GM19238 (cell line): ENCODE measurements around the gene ATP6V0E1.
A peak's percentile ranks its signal among the peaks of the same experiment; 100 is the strongest.

ENCODE experiments used
- DNase-seq: peaks from one replicate; pipeline ENCODE4 v3.0.0; 2011; ENCODE audit warnings: low spot score; ENCODE audit not compliant: insufficient read length

Gene ATP6V0E1

GRCh38 chr5:172956936-172957335, 26.6 kb upstream of the ATP6V0E1 start:
- DNase-seq, result no peak

DNA sequence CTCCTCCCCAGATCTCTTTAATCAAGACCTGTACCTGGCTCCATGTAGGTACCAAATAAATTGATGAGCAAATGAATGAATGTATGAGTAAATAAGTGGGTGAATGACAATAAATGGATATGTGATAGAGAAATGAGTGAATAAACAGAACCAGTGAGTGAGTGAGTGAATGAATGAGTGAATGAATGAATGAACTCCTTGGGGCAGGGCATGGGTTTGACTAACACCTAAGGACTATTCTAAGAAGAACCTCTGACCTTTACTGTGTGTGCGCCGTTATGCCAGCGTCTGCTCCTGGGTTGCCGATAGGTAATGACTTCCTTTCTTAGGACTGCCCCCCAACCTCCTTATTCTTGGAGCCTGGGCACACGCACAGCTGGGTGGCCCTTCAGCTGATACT, 26.1 kb upstream of the ATP6V0E1 start:
- no peak for DNase-seq

GRCh38 chr5:172958331-172959046, 25.1 kb upstream of the ATP6V0E1 start:
- DNase-seq, result peak; percentile 80

- DNase-seq, result no peak
Measured at GRCh38 chr5:172959824-172960799, 23.5 kb upstream of the ATP6V0E1 start.

GRCh38 chr5:172969921-172970320, 13.7 kb upstream of the ATP6V0E1 start:
- no peak for DNase-seq

GRCh38 chr5:172971482-172971881, 12.1 kb upstream of the ATP6V0E1 start:
- DNase-seq, result no peak

- no peak for DNase-seq
Measured at GRCh38 chr5:172972552-172972951, 11.0 kb upstream of the ATP6V0E1 start.

DNA sequence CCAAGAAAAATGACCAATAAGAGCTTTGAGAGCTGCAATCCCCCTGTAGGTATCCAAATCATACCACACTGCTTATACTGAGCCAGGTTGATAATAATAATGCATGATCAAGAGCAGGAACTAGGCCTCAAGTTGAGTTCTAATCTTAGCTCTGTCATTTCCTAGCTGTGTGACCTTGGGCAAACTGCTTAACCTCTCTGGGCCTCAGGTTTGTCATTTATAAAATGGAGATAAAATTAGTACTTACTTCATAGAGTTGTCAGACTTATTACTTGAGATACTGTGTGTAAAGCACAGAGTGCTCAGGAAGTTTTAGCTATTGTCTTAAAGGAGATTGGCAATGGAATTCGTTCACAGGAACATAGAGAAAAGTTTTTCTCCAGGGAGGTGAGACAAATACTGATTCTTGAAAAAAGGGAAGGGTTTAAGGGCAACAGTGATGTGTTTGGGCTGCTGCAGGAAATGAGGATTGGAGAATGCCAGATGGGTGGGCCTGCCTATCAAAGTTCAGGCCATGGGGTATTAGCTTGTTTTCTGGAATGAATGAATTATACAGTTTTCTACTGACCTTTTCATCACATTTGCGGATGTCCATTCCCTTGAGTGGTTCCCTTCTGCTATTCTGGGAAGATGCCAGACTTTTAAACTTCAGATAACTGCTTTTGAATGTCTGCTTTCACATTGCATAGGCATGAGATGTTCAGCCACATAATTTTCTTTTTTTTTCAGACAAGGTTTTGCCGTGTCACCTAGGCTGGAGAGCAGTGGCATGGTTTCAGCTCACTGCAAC, 10.2 kb upstream of the ATP6V0E1 start:
- no peak for DNase-seq

DNA sequence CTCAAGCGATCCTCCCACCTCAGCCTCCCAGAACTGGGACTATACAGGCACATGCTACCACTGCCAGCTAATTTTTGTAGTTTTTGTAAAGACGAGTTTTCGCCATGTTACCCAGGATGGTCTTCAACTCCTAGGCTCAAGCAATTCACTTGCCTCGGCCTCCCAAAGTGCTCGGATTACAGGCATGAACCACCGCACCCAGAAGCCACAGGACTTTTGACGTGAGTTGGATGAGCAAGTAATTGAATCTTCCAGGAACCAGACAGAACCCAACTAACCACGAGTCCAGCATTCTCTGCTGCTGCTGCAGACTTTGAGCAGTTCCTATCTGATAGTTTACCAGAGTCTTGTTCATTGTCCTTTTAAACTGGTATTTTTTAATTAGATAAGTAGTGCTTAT, 9.6 kb upstream of the ATP6V0E1 start:
- DNase-seq, result no peak

DNA sequence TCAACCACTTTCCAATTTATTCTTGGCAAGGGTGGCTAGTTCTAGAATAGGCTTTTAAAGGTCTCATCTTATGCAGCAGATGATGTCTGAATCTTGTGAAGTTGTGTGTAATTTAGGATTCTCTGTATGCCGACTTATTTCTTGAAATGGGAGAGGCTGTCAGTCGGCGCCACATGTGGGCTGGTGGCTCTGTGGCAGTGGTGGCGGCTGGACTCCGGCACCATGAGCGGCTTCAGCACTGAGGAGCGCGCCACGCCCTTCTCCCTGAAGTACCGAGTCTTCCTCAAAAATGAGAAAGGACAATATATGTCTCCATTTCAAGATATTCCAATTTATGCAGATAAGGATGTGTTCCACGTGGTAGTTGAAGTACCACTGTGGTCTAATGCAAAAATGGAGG, 8.3 kb upstream of the ATP6V0E1 start:
- no peak for DNase-seq

DNA sequence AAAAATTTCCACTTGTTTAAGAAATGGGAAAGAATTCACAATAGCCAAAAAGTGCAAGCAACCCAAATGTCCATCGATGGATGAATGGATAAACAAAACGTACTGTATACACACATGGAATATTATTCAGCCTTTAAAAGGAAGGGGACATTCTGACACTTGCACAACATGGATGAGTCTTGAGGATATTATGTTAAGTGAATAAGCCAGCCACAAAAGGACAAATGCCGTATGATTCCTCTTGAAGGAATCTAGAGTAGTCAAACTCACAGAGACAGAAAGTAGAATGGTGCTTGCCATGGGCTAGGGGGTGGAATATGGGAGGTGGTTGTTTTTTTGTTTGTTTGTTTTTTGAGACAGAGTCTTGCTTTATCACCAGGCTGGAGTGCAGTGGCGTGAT, 3.8 kb upstream of the ATP6V0E1 start:
- no peak for DNase-seq

DNA sequence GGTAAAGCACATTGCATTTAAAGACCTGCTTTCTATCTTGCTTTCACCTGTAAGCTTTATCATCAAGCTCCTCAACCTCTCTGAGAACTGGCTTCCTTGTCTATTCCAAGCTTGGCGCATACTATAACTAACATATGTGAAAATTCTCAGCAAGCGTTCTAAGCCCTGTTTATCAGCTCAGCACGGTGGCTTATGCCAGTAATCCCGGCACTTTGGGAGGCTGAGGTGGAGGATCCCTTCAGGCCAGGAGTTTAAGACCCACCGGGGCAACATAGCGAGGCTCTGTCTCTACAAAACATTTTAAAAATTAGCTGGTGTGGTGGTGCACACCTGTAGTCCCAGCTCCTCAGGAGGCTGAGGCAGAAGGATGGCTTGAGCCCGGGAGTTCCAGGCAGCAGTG, 1.6 kb upstream of the ATP6V0E1 start:
- no peak for DNase-seq

DNA sequence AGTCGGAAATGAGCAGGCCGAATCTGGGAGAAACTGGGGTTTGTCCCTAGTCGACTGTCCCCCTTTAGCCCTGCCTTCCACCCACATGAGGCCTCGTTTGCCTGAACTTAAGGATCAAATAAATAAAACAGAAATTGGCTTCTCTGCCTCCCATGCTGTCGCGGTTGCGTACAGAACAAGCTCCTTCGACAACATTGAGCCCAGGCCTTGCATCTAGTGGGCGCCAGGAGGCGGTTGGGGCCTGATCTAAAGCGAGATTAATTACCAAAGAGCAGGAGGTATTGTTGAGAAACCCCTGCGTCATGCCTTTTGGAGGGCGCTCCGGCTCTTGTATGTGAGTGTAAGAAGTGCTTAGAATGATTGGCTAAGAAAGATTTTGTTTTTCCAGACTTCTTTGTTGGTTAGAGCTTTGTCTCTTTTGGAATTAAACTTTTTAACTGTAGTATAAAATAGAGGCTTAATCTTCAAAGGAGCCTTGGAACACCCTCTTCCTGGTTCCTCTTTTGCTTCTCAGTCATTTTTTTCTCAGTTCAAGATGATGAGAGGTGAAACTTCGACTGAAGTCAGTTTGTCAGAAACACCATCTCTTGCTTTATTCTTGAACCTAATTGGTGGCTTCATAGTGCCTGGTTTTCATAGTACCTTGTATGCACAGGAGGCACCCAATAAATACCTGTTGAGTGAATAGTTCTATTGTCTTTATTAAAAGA, 828 bp downstream of the ATP6V0E1 start:
- peak; percentile 65 for DNase-seq

GRCh38 chr5:172985596-172985995, 2.0 kb downstream of the ATP6V0E1 start:
- DNase-seq, result no peak

GRCh38 chr5:172988276-172988675, 4.7 kb downstream of the ATP6V0E1 start:
- DNase-seq, result no peak

GRCh38 chr5:172990776-172991175, 7.2 kb downstream of the ATP6V0E1 start:
- no peak for DNase-seq

DNA sequence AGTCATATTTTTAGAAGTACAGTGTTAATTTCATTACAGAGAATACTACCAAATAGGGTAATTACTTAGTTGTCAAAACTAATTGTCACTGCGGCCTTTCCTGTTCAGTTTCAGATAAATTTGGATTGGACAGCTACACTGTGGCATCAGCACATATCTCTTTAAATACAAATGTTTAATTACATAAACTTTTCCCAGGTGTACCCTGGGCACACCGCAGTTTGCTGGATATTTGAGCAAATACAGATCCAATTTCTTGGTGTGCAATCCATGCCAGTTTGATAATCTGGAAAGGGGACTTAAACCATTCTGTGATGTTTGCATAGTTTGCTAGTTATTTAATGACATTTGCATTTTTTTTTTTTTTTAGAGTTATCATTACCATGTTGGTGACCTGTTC, 10.8 kb downstream of the ATP6V0E1 start:
- DNase-seq, result no peak

DNA sequence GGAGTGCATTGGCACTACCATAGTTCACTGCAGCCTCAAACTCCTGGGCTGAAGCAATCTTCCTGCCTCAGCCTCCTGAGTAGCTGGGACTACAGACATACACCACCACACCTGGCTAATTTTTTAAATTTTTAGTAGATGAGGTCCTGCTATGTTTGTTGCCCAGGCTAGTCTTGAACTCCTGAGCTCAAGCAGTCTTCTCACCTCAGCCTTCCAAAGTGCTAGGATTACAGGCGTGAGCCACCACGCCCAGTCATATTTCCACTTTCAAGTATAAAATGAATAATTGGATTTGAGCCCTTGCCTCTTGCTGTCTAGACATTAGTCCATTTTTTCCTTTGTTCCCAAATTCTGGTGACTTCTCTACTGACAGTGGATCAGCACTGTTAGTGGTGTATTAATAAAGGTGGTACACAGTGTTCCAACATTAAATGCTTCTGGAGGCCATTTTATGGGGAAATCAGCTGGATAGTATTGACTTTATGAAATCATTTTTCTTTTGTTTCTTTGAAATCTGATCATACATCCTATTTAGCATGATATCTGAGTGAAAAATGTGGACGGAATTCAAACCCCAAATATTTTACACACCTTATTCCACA, 15.9 kb downstream of the ATP6V0E1 start:
- no peak for DNase-seq

- DNase-seq, result no peak
Measured at GRCh38 chr5:172999974-173000373, 16.4 kb downstream of the ATP6V0E1 start.

DNA sequence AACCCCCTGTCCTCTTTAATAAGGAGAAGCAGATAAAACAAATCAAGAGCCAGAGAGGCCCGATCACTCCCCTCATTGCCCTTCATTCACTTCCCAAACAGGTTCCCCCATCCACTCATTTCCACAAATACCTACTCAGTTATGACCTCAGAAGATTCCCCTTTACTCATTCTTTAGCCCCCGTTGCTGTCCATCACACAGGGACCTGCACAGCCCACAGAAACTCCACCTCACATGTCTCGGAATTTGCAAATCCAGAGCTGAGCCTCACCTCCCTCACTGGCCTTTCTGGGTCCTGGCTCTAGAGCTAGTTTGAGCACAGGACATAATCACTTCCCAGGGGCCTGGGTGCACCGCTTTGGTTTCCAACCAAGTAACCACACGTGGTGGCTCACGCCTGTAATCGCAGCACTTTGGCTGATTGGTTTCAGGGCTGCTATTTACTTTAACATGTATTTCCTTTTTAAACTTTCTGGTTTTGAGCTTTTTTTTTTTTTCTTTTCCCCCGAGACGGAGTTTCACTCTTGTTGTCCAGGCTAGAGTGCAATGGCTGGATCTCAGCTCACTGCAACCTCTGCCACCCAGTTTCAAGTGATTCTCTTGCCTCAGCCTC, 17.8 kb downstream of the ATP6V0E1 start:
- peak; percentile 5 for DNase-seq
